GM12872 (cell line): Measurements from ENCODE around the gene APOOL.

Experiments
- TF ChIP-seq, protein P1 (sequence below): IDR thresholded peaks from 3 replicates; pipeline ENCODE4 v1.5.1; 2011; ENCODE audit warnings: low read depth, mild to moderate bottlenecking, low read length, moderate library complexity; ENCODE audit not compliant: insufficient read depth

APOOL gene, protein sequence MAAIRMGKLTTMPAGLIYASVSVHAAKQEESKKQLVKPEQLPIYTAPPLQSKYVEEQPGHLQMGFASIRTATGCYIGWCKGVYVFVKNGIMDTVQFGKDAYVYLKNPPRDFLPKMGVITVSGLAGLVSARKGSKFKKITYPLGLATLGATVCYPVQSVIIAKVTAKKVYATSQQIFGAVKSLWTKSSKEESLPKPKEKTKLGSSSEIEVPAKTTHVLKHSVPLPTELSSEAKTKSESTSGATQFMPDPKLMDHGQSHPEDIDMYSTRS

DNA sequence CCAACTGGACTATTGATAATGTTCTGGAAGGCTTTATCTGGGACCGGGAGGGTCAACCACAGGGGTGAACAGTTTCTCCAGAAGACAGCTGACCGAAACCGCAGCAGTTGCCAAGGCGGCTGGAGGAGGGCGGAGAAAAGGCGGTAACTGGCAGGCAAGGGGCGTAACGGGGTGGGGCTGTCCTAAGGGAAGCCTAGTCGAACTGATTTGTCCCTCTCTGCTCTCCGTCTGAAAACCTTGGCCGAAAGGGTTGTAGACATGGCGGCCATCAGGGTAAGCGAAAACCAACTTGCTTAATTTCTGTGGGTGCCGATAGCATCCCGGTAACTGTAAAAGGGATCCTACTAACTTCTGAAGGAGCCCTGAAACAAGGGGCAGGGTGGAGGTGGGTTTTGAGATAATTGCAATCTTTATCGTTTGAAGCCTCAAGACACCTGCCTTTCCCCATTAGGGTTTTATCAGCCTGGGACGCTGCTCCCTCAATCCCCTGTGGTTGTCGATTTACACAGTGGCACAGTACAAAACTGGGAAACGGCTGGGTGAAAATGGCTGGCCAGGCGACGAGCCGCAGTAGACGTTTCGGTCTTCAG lies at the start of gene APOOL:
Gene APOOL, plus strand, starts transcription at position 223 of the 590 bp plus-strand sequence. Its CDS starts 36 bp downstream, at position 259.
- TF ChIP-seq, protein P1, sequence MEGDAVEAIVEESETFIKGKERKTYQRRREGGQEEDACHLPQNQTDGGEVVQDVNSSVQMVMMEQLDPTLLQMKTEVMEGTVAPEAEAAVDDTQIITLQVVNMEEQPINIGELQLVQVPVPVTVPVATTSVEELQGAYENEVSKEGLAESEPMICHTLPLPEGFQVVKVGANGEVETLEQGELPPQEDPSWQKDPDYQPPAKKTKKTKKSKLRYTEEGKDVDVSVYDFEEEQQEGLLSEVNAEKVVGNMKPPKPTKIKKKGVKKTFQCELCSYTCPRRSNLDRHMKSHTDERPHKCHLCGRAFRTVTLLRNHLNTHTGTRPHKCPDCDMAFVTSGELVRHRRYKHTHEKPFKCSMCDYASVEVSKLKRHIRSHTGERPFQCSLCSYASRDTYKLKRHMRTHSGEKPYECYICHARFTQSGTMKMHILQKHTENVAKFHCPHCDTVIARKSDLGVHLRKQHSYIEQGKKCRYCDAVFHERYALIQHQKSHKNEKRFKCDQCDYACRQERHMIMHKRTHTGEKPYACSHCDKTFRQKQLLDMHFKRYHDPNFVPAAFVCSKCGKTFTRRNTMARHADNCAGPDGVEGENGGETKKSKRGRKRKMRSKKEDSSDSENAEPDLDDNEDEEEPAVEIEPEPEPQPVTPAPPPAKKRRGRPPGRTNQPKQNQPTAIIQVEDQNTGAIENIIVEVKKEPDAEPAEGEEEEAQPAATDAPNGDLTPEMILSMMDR, result no peak

DNA sequence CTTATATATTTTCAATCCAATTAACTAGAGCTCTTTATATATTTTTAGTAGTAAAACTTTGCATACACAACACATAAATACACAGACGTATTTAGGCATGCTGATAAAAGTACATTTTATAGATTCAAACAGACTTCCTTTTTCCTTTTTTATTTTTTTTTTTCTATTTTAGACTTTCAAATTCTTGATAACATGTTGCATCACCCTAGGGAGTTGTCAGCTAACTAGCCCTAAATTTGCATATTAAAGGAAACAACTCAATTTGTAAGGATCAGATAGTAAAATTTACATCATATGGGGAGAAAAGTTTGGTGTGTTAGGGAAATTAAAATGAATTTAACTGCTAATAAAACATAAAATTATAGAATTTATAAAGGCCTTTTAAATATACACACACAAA lies 47.4 kb upstream of the APOOL start:
- TF ChIP-seq, protein P1, result no peak

DNA sequence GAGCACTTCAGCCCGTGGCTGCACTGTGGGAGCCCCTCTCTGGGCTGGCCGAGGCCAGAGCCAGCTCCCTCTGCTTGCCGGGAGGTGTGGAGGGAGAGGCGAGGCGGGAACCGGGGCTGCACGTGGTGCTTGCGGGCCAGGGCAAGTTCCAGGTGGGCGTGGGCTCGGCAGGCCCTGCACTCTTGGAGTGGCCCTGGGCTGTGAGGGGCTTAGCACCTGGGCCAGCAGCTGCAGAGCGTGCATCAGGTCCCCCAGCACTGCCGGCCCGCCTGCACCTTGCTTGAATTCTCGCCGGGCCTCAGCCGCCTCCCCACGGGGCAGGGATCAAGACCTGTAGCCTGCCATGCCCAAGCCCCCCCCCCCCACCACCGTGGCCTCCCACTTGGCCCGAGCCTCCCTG lies 28.9 kb upstream of the APOOL start:
- TF ChIP-seq, protein P1, result no peak

DNA sequence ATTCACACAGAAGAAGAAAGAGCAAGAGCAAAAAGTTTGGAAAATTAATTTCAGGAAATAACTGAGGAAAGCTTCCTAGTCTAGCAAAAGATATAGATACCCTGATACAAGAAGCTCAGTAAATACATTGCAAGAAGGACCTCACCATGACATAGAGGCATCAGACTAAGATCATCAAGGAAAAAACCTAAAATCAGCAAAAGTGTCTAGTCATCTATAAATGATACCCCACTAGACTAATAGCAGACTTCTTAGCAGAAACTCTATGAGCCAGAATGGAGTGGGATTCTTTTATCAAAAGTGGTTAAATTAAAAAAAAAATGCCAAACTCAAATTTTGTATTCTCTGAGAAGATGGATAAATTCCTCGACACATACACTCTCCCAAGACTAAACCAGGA lies 10.5 kb upstream of the APOOL start:
- TF ChIP-seq, protein P1, result no peak

DNA sequence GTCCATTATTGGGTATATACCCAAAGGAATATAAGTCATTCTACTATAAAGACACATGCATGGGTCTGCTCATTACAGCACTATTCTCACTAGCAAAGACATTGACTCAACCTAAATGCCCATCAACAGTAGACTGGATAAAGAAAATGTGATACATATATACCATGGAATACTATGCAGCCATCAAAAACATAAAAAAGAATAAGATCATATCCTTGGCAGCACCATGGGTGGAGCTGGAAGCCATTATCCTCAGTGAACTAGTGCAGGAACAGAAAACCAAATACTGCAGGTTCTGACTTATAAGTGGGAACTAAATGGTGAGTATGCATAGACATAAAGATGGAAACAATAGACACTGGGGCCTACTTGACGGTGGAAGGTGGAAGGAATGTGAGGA lies 2.3 kb upstream of the APOOL start:
- TF ChIP-seq, protein P1, result no peak

DNA sequence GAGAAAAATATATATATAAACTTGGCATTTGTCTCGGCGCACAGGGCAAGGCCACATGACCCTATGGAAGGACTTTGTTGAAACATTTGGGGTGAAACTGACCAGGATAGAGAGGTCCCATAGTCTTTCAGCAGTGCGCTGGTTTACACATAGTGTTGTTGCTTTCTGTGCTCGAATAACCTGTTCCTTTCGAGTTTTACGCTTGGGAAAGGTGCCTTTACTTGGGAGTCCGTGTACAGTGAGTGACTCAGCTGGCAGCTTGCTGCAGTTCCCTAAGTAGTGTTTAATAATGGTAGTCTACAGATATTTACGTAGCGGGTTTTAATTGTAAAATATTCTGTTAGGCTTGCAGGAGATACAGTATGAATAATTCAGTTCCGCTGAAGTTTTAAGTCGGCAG lies 578 bp downstream of the APOOL start:
- TF ChIP-seq, protein P1, result no peak

DNA sequence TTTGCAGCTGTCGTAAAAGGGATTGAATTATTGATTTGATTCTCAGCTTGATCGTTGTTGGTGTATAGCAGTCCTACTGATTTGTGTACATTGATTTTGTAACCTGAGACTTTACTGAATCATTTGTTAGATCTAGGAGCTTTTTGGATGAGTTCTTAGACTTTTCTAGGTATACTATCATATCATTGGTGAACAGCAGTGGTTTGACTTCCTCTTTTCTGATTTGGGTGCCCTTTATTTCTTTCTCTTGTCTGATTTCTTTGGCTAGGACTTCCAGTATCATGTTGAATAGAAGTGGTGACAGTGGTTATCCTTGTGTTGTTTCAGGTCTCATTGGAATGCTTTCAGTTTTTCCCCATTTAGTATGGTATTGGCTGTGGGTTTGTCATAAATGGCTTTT lies 8.4 kb downstream of the APOOL start:
- TF ChIP-seq, protein P1, result no peak
